Osteoblast (primary cell): ENCODE results near the gene HOXB8. TPM values are rescaled to one million over a fixed set of nuclear protein-coding genes. Genes with fewer than 3 reads are reported as not detected.

ENCODE experiments used
- DNase-seq: peaks from one replicate; pipeline ENCODE4 v3.0.0; 2011; ENCODE audit warnings: low spot score, mixed read lengths; ENCODE audit not compliant: insufficient read length; ENCODE audit errors: missing footprints
- H2AFZ ChIP-seq: 2 replicates; pipeline ENCODE4 v1.6.0; 2011; ENCODE audit warnings: mild to moderate bottlenecking, low read length
- H3K27ac ChIP-seq: 2 replicates; pipeline ENCODE4 v1.5.1; 2011; ENCODE audit warnings: mild to moderate bottlenecking, low read depth, low read length, moderate library complexity
- H3K27me3 ChIP-seq: 2 replicates; pipeline ENCODE4 v1.6.0; 2012; ENCODE audit warnings: mild to moderate bottlenecking, control low read depth, inconsistent platforms, low read length, moderate library complexity; ENCODE audit not compliant: insufficient read depth
- H3K36me3 ChIP-seq: 2 replicates; pipeline ENCODE4 v1.5.1; 2011; ENCODE audit warnings: mild to moderate bottlenecking, low read length, control low read depth, moderate library complexity; ENCODE audit not compliant: insufficient read depth
- H3K4me1 ChIP-seq: 2 replicates; pipeline ENCODE4 v1.5.1; 2011; ENCODE audit warnings: mild to moderate bottlenecking, low read length, control low read depth, moderate library complexity; ENCODE audit not compliant: insufficient read depth
- H3K4me2 ChIP-seq: 2 replicates; pipeline ENCODE4 v1.6.0; 2011; ENCODE audit warnings: mild to moderate bottlenecking, low read length; ENCODE audit not compliant: insufficient read depth
- H3K4me3 ChIP-seq: fragments of 200-600 bp; sonication (generic); 3 replicates; pipeline ENCODE4 v1.5.1; 2012; ENCODE audit warnings: mild to moderate bottlenecking, low read length, inconsistent platforms; ENCODE audit not compliant: insufficient read depth
- H3K79me2 ChIP-seq: 2 replicates; pipeline ENCODE4 v1.6.0; 2012; ENCODE audit warnings: mild to moderate bottlenecking, low read length, control low read depth, inconsistent platforms; ENCODE audit not compliant: insufficient read depth
- H3K9me3 ChIP-seq: 2 replicates; pipeline ENCODE4 v1.5.1; 2011; ENCODE audit warnings: low read depth, low read length, control low read depth
- H4K20me1 ChIP-seq: 2 replicates; pipeline ENCODE4 v1.6.0; 2012; ENCODE audit warnings: mild to moderate bottlenecking, low read length, control low read depth; ENCODE audit not compliant: insufficient read depth
- total RNA-seq: library from RNA; depleted of rRNA; stranded (reverse); fragments of >200 nt; gene quantifications from 2 replicates; pipeline ENCODE4 v1.2.3, GENCODE V29; 2012
- TF ChIP-seq, protein P1 (sequence below): IDR thresholded peaks from 2 replicates; pipeline ENCODE4 v1.5.1; 2011; ENCODE audit warnings: mild to moderate bottlenecking, low read depth, low read length, moderate library complexity; ENCODE audit errors: extremely low read depth

Gene HOXB8
- total RNA-seq, 1 donor: not detected

DNA sequence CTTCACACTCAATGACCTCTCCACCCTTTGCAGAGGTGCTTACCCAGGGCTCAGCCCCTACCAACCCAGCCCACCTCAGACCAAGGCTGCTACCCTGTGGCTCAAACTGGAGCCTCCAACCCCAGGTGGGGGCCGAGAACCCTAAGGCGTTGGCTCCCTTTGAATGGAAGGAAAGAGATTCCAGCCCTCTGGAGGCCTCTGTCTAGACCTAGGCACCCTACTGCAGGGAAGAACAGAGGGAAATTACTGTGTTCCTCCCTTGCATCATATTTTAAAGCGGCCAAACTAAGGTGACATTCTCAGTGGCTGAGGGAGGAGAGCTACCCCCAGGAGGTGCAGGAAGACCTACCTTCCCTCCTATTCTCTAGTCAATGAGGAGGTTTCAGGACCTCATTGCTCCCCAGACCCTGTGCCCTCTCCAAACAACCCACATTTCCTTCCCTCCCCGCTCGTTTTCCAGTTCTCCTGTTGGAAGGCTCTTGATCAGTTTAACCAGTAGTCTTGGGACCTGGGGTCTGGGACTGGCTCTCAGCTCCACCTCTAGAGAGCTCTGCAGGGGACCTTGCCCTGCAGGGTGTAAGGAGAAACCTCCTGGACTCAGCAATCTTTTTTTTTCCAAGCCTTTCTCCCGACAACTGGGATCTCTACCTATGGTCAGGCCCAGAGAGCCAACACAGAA lies 5.5 kb upstream of the HOXB8 start:
- H2AFZ ChIP-seq: no peak overlapping the region
- H4K20me1 ChIP-seq: peaks cover 13% of the 10 kb centered on the region
- no peak overlapping the region for H3K27ac ChIP-seq
- DNase-seq: no peak
- no peaks in the 10 kb centered on the region for H3K36me3 ChIP-seq
- H3K9me3 ChIP-seq: no peaks in the 10 kb centered on the region
- H3K79me2 ChIP-seq: no peaks in the 10 kb centered on the region
- no peak overlapping the region for H3K4me2 ChIP-seq
- H3K4me1 ChIP-seq: no peaks in the 10 kb centered on the region
- H3K4me3 ChIP-seq: no peak overlapping the region
- peaks cover 100% of the 10 kb centered on the region for H3K27me3 ChIP-seq
- TF ChIP-seq, protein P1, sequence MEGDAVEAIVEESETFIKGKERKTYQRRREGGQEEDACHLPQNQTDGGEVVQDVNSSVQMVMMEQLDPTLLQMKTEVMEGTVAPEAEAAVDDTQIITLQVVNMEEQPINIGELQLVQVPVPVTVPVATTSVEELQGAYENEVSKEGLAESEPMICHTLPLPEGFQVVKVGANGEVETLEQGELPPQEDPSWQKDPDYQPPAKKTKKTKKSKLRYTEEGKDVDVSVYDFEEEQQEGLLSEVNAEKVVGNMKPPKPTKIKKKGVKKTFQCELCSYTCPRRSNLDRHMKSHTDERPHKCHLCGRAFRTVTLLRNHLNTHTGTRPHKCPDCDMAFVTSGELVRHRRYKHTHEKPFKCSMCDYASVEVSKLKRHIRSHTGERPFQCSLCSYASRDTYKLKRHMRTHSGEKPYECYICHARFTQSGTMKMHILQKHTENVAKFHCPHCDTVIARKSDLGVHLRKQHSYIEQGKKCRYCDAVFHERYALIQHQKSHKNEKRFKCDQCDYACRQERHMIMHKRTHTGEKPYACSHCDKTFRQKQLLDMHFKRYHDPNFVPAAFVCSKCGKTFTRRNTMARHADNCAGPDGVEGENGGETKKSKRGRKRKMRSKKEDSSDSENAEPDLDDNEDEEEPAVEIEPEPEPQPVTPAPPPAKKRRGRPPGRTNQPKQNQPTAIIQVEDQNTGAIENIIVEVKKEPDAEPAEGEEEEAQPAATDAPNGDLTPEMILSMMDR: no peak

DNA sequence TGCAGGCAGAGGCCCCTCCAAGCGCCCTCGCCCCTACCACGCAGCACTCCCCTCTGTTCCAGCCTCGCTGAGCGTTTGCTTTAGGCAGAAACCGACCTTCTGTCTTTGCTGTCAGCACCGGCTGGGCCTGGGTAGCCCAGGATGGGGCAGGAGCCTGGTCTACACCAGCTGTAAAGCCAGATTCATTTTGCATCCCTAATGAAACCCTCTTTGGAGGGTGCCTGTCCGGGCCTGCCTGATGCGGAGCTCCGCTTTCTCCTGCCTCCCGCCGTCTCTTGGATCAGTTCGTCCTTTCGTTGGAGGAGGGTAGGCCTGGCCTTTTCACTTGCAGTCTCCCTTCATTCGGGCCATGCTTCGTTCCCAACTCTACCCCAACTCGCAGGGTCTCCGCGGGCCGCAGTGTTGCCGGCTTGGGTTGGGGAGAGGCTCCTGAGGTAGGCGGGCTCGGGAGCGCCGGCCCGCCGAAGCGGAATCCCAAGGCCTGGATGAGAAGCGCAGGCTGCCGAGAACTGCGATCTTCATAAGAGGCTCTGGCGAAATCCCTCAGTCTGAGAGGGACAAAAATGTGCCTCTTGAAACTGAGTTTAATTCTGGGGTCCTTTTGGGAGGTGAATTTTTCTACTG lies 4.8 kb upstream of the HOXB8 start:
- no peak for DNase-seq
- Histone ChIP-seq H3K4me3 (no peak overlapping the region), H3K4me2 (no peak overlapping the region), H3K27me3 (peaks cover 100% of the 10 kb centered on the region), H3K36me3 (no peaks in the 10 kb centered on the region), H3K4me1 (no peaks in the 10 kb centered on the region), H2AFZ (no peak overlapping the region), H4K20me1 (peaks cover 13% of the 10 kb centered on the region), H3K79me2 (no peaks in the 10 kb centered on the region), H3K27ac (no peak overlapping the region), H3K9me3 (no peaks in the 10 kb centered on the region)
- TF ChIP-seq, protein P1: no peak

DNA sequence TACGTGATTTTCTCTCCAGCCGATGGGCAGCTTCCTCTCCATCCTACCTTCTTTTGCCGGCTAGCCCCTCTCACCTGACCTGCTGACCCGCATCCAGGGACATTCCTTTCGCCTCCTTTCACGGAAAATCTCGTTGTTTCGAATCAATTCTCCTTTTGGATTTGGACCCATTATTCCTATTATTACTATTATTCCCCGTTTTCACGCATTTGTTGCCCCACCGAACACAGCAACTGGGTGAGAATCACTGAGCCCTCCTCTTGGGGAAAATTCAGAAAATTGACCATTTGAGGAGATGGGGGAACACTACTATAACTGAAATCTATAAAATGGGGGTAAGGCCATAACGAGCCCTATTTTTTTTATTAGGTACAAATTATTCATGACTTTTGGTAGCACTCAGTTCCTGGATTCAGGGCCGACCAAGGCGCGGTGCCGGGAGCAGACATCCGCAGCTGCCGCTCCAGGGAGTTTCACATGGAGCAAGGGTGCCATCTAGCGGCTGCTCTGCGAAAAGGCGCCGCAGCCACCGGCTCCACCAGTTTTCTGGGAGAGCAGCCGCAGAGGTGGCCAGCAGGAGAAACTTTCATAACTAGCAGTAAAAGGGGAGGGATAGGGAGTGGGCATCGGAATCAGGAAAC lies 3.3 kb upstream of the HOXB8 start:
- DNase-seq: peak; percentile 100
- H3K9me3 ChIP-seq: no peaks in the 10 kb centered on the region
- H2AFZ ChIP-seq: no peak overlapping the region
- H3K27ac ChIP-seq: no peak overlapping the region
- H3K79me2 ChIP-seq: no peaks in the 10 kb centered on the region
- H3K4me1 ChIP-seq: no peaks in the 10 kb centered on the region
- H3K4me3 ChIP-seq: no peak overlapping the region
- TF ChIP-seq, protein P1: peak; percentile 92
- peaks cover 13% of the 10 kb centered on the region for H4K20me1 ChIP-seq
- H3K4me2 ChIP-seq: no peak overlapping the region
- peaks cover 98% of the 10 kb centered on the region for H3K27me3 ChIP-seq
- H3K36me3 ChIP-seq: no peaks in the 10 kb centered on the region
